Fibroblast of skin of right quadriceps (primary cell): ENCODE measurements around the gene FPR3.

Source experiments
- DNase-seq: peaks from one replicate; pipeline ENCODE4 v3.0.0-alpha.2; 2013

Gene FPR3

GRCh38 chr19:51807925-51808324 is 13.0 kb downstream of the FPR3 start:
- no peak for DNase-seq

DNA sequence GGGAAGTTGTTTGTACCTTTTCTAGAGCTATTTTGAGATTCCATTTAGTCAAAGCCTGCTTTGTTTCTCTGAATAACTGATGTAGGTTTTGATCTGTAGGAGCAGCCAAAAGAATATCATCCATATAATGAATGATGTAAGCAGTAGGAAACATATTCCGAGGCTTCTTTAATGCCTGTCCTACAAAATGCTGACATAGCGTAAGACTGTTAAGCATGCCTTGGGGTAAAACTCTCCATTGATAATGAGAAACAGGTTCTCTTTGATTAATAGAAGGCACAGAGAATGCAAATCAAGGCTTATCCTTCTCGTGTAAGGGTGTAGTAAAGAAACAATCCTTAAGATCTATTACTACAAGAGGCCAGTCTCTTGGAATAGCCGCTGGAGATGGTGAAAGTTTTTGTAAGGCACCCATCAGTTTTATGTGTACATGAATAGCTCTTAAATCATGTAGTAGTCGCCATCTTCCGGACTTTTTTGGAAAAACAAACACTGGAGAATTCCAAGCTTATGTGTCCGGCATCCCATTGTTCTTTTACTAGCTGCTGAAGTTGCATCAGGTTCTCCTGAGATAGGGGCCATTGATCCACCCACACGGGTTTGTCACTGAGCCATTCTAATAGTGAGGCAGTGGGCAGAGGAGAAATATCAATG is 13.5 kb downstream of the FPR3 start:
- no peak for DNase-seq

DNA sequence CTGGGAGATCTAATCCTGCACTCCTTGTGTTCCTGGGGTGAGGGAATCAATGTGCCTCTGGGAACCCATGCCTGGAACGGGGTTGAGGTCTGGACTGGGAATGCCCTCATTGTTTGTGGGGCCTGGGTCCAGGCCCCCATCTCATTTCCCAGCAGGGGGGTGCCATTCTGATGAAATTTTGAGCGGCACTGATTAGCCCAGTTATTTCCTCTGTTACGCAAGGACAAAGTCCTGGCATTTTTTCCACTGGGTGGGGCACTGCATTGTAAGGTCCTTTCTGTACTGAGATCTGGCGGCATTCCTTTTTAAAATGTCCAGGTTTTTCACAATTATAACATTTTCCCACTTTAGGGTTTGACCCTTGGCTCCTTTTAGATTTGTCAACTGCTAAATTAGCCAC is 14.8 kb downstream of the FPR3 start:
- DNase-seq = no peak

DNA sequence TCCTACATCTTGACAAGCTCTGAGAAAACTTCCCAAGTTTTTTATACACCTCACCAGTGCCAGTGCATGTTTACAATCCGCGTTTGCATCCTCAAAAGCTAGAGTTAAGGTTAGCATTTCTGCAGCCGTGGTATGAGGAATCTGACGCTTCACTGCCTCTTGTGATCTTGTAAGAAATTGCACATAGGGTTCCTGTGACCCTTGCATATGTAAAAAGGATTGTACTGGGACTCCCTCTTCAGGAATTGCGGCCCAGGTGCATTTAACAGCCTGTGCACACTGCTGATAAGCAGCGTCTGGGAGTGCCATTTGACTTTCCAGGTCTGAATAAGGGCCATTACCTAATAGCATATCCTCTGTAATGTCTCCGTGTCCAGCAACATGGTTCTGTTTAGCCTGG is 15.3 kb downstream of the FPR3 start:
- DNase-seq = no peak

- no peak for DNase-seq
Observed at GRCh38 chr19:51811344-51811743, 16.4 kb downstream of the FPR3 start.

- DNase-seq = no peak
Observed at GRCh38 chr19:51815043-51815442, 20.1 kb downstream of the FPR3 start.

DNA sequence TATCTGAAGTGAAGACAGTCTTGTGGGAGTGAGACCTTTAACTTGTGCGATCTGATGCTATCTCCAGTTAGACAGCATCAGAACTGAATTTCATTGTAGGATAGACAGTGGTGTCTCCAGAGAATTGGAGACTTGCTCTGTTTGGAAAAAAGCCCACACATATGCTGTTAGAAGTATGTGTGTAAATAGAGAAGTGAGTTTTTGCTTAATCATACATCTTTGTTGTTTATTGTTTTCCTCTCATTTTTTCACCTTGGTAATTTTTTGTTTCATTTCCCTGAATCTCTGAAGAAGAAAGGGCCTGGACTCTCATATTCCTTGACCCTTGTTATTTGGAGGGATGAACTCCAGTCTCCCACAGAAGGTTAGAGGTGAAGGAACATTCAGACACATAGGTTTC is 21.8 kb downstream of the FPR3 start:
- no peak for DNase-seq

DNA sequence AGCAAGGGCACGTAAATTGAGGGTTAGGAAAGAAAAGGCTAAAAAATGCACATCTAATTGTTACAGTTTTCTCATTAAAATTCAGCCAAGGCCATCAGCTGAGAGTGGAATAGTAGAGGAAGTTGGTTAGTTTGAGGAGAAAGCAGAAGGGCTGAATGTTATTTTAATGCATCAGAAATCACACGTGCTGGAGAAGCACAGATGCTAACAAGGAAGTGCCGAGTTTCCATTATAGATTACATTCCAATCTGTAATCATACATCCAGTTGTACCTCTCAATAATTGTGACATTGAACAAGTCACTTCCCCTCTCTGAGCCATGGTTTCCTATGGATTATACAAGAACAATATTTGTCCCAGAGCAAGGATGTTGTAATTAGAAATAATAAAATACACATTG is 25.1 kb downstream of the FPR3 start:
- no peak for DNase-seq

DNA sequence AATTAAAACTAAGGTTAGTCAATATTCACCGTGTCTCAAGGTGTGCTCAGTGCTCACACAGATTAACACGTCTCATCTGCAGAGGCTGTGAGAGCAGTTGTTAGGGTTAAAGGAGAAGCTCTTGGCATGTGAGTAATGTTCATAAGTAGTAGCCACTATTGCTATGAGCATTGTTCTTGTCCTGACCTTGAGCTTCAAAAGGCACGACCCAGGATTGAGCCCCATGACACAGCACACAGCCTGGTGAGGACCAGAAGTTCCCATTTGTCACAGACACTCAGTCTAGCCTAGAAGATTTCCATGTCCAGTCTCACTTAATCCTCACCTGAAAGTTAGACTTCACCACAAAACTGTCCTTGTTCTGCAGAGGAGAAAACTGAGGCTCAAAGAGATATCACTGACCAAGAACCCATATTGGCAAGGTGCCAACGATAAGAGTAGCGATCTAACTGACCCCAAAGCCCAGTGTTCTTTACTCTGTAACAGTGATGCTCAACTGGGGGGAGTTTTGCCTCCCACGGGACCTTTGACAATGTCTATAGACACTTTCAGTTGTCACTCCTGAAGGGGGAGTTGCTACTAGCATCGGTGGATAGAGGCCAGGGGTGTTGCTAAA is 26.0 kb downstream of the FPR3 start:
- DNase-seq = no peak

DNA sequence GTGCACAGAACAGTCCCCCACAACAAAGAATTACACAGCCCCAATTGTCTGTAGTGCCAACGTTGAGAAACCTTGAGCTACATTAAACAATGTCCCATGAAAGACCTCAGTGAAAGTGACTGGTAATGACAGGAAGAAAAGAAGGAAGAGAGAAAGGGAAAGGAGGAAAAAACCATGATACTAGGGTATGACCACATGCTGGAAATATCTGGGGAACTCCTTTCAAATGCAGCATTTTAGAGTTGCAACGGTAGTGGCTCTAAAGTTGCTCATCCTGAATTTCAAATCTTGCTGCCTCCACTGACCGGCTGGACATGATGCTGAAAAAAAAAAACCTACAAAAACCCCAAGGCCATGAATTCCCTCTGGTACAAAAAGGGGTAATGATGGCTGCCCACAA is 26.5 kb downstream of the FPR3 start:
- DNase-seq = no peak

DNA sequence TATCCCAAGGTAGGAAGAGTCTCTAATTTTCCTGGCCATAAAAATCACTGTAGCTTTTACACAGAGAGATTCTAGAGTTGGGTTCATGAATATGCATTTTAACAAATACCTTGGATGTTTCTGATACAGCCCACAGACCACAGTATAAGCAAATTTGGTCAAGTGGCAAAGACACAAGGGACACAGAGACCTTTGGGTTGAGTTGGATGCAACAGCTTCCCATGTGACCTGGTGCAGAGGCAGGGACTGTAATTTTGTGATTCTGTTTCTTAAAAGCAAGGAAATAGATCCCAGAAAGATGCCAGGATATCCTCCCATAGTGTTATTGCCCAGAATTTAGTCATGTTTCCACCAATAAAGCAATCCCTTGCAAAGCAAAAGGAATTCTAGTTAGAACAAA is 27.0 kb downstream of the FPR3 start:
- DNase-seq = no peak

- DNase-seq = no peak
Observed at GRCh38 chr19:51822325-51822724, 27.4 kb downstream of the FPR3 start.

- no peak for DNase-seq
Observed at GRCh38 chr19:51822946-51823345, 28.0 kb downstream of the FPR3 start.

DNA sequence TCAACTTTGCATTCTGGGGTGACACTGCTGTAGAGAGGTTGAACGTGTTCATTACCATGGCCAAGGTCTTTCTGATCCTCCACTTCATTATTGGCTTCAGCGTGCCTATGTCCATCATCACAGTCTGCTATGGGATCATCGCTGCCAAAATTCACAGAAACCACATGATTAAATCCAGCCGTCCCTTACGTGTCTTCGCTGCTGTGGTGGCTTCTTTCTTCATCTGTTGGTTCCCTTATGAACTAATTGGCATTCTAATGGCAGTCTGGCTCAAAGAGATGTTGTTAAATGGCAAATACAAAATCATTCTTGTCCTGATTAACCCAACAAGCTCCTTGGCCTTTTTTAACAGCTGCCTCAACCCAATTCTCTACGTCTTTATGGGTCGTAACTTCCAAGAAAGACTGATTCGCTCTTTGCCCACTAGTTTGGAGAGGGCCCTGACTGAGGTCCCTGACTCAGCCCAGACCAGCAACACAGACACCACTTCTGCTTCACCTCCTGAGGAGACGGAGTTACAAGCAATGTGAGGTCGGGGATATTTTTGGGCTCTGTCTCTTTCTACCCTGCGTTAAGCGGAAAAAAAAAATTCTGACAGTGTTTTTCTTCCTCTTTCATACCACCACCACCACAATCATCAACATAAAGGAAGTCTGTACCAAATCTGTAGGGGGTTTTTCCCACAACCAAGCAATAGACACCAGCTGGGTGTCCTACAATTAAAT is 29.5 kb downstream of the FPR3 start:
- DNase-seq = no peak

DNA sequence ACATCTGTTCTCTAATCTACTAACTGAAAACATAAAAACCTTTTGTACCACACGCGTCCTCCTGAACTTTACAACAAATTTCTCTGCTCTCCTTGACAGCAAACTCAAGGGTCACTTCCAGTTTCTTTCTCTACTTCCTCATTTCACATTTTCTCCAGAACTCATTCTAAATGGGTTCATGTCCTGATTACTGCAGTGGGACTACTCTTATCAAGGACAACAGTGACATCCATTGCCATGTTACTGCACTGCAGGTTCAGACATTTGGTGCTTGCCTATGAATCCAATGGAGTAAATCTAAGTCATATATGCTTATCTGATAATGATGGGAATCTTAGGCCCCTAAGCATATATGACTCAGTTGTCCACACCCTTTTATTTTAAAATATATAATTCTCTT is 35.3 kb downstream of the FPR3 start:
- DNase-seq = no peak

DNA sequence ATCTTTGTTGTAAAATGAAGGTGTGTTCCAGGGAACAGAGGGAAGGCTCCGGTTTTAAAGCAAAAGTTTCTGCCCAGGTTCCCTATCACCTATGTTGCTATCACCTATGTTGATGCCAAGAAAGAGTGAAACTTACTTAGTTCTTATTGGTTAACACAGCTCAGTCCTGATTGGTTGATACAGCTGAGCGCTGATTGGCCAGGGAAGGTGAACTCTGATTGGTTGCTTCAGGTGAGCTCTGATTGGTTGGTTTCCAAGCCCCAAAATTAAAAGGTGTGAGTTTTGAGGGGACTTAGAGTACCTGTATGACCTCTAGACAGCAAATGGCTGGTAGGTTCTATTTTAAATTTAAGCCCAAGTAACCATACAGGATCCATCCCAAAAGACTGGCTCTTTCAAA is 42.2 kb downstream of the FPR3 start:
- no peak for DNase-seq

GRCh38 chr19:51861870-51862622 is 67.1 kb downstream of the FPR3 start:
- no peak for DNase-seq

DNA sequence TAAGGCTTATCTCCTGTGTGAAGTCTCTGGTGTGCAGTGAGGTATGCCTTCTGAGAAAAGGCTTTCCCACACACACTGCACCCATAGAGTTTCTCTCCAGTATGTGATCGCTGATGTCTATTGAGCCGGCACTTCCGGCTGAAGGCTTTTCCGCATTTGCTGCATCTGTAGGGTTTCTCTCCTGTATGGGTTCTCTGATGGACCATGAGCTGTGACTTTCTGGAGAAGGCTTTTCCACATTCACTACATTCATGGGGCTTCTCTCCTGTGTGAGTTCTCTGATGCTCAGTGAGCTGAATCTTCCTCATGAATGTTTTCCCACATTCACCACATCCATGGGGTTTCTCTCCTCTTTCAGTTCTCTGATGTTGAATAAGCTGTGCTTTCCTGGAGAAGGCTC is 78.1 kb downstream of the FPR3 start:
- no peak for DNase-seq
